K562 (cell line): ENCODE results near the gene GLYAT. TPM values are rescaled to one million over a fixed set of nuclear protein-coding genes. Genes with fewer than 3 reads are reported as not detected.
A peak's percentile ranks its signal among the peaks of the same experiment; 100 is the strongest.

Experiments
- ASH1L ChIP-seq: fragments of 450-650 bp; IDR thresholded peaks from 2 replicates; pipeline ENCODE4 v1.6.1; 2018; ENCODE audit warnings: borderline replicate concordance, mild to moderate bottlenecking, low read depth; ENCODE audit not compliant: partially characterized antibody
- DMBX1 ChIP-seq: fragments of 250-450 bp; sonication (Bioruptor Pico); IDR thresholded peaks from 2 replicates; pipeline ENCODE4 v1.8.0; 2022; ENCODE audit warnings: inconsistent platforms, mild to moderate bottlenecking, moderate library complexity, borderline replicate concordance
- GTF2F1 ChIP-seq: IDR thresholded peaks from 2 replicates; pipeline ENCODE4 v1.6.1; 2011; ENCODE audit warnings: low read depth, low read length, improper control_type of control experiment
- HMGXB4 ChIP-seq: sonication (generic); formaldehyde crosslinking; IDR thresholded peaks from 2 replicates; pipeline ENCODE4 v1.8.1; 2023; ENCODE audit warnings: mild to moderate bottlenecking, missing genetic modification reagents
- HOMEZ ChIP-seq: fragments of 250-450 bp; sonication (Bioruptor Pico); IDR thresholded peaks from 2 replicates; pipeline ENCODE4 v1.4.0; 2020; ENCODE audit warnings: mild to moderate bottlenecking, moderate library complexity
- KAT7 ChIP-seq: sonication (generic); formaldehyde crosslinking; IDR thresholded peaks from 2 replicates; pipeline ENCODE4 v1.8.0; 2022; ENCODE audit warnings: missing genetic modification reagents, mild to moderate bottlenecking, borderline replicate concordance
- KDM1A ChIP-seq, 2 experiments: fragments of 450-650 bp; IDR thresholded peaks; 2 replicates each; pipeline ENCODE4 v1.6.1; 2016; ENCODE audit warnings: mild to moderate bottlenecking in 2 of 2
- NFYB ChIP-seq: IDR thresholded peaks from 2 replicates; pipeline ENCODE4 v1.6.1; 2011; ENCODE audit warnings: mild to moderate bottlenecking, moderate library complexity; ENCODE audit not compliant: insufficient read length; ENCODE audit errors: extremely low read depth
- RBM14 ChIP-seq: fragments of 200-400 bp; formaldehyde crosslinking; IDR thresholded peaks from 2 replicates; pipeline ENCODE4 v1.6.1; 2018; ENCODE audit warnings: low read depth, mild to moderate bottlenecking, low read length, moderate library complexity, borderline replicate concordance; ENCODE audit not compliant: insufficient read depth
- SMAD3 ChIP-seq: fragments of 450-650 bp; formaldehyde crosslinking; conservative IDR thresholded peaks from 2 replicates; pipeline ENCODE4 v1.4.0; 2020; ENCODE audit warnings: mild to moderate bottlenecking
- SP2 ChIP-seq: IDR thresholded peaks from 2 replicates; pipeline ENCODE4 v1.6.1; 2011; ENCODE audit warnings: mild to moderate bottlenecking, low read depth, low read length, moderate library complexity; ENCODE audit not compliant: poor library complexity, severe bottlenecking; ENCODE audit errors: extremely low read depth
- STAT5A ChIP-seq: IDR thresholded peaks from 2 replicates; pipeline ENCODE4 v1.6.1; 2012; ENCODE audit warnings: low read length, inconsistent platforms, borderline replicate concordance
- TRIM24 ChIP-seq, 2 experiments: fragments of 450-650 bp; IDR thresholded peaks; 2 replicates each; pipeline ENCODE4 v1.6.1; 2016
- polyA plus RNA-seq, 8 experiments: library from polyadenylated mRNA; depleted of rRNA in 4 of 8; stranded (reverse) in 5 of 8; unstranded in 3 of 8; fragments of >200 nt; fragmentation: Nextera tagmentation in 2 of 8; fragmentation: Illumina TruSeq in 1 of 8; extraction: Ambion mirVana in 2 of 8; extraction: Trizol in 1 of 8; gene quantifications; 2 replicates each; pipeline versions ENCODE4 v1.2.1 to v1.2.3, GENCODE V29; 2011 to 2014; ENCODE audit warnings: inconsistent platforms in 1 of 8, missing spikeins in 1 of 8
- total RNA-seq, 7 experiments: library from RNA; depleted of rRNA in 6 of 7; stranded (reverse); fragments of >200 nt in 6 of 7; fragmentation: Illumina TruSeq in 2 of 7; extraction: Trizol in 2 of 7; gene quantifications; 2 replicates each; pipeline versions ENCODE4 v1.2.1 to v1.2.3, GENCODE V29; 2011 to 2021; ENCODE audit warnings: low replicate concordance in 1 of 7
- TF ChIP-seq, protein P1 (sequence below): fragments of 450-650 bp; IDR thresholded peaks from 2 replicates; pipeline ENCODE4 v1.6.1; 2017; ENCODE audit warnings: antibody characterized with exemption
- TF ChIP-seq, protein P2 (sequence below): IDR thresholded peaks from 2 replicates; pipeline ENCODE4 v1.6.1; 2016; ENCODE audit warnings: missing genetic modification characterization, missing compliant biosample characterization

The GLYAT gene
- total and polyA plus RNA-seq, 9 of the 15 experiments (the other 6 are each of a cell fraction or from before 2014, with no cell fraction given), result not detected

GRCh38 chr11:58774164-58774593 lies 42.4 kb upstream of the GLYAT start (continued):
- TF ChIP-seq, protein P1, sequence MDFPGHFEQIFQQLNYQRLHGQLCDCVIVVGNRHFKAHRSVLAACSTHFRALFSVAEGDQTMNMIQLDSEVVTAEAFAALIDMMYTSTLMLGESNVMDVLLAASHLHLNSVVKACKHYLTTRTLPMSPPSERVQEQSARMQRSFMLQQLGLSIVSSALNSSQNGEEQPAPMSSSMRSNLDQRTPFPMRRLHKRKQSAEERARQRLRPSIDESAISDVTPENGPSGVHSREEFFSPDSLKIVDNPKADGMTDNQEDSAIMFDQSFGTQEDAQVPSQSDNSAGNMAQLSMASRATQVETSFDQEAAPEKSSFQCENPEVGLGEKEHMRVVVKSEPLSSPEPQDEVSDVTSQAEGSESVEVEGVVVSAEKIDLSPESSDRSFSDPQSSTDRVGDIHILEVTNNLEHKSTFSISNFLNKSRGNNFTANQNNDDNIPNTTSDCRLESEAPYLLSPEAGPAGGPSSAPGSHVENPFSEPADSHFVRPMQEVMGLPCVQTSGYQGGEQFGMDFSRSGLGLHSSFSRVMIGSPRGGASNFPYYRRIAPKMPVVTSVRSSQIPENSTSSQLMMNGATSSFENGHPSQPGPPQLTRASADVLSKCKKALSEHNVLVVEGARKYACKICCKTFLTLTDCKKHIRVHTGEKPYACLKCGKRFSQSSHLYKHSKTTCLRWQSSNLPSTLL, result no peak
- TF ChIP-seq ASH1L (no peak), RBM14 (no peak), TRIM24 (IDR thresholded peaks at IDR 0.05) (peak; percentile 53 to 82; a peak in 3 of 4 replicates), SMAD3 (0 out of 2 replicates have a peak, but pooled peaks have one; percentile 33), NFYB (no peak), STAT5A (no peak), KAT7 (CRISPR knock-in tag) (no peak), GTF2F1 (no peak), DMBX1 (CRISPR knock-in tag) (peak; percentile 92), HMGXB4 (CRISPR knock-in tag) (no peak), KDM1A (IDR thresholded peaks at IDR 0.05) (no peak), HOMEZ (CRISPR knock-in tag) (no peak), SP2 (no peak)
- TF ChIP-seq, protein P2, sequence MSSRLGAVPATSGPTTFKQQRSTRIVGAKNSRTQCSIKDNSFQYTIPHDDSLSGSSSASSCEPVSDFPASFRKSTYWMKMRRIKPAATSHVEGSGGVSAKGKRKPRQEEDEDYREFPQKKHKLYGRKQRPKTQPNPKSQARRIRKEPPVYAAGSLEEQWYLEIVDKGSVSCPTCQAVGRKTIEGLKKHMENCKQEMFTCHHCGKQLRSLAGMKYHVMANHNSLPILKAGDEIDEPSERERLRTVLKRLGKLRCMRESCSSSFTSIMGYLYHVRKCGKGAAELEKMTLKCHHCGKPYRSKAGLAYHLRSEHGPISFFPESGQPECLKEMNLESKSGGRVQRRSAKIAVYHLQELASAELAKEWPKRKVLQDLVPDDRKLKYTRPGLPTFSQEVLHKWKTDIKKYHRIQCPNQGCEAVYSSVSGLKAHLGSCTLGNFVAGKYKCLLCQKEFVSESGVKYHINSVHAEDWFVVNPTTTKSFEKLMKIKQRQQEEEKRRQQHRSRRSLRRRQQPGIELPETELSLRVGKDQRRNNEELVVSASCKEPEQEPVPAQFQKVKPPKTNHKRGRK (tag), result no peak
